Measurements from ENCODE around the gene ADCY10.
"Not testable (repeated sequence)": the region's sequence is repeated elsewhere in the genome, so short reads cannot be mapped to it uniquely, and the experiment has no call there.

Gene ADCY10

GRCh38 chr1:167842872-167843271 is 71.1 kb downstream of the ADCY10 start:
- no peak for DNase-seq

GRCh38 chr1:167841530-167841929 is 72.4 kb downstream of the ADCY10 start:
- DNase-seq: no peak

- DNase-seq: no peak
These were observed 74.9 kb downstream of the ADCY10 start for GRCh38 chr1:167839009-167839408.

GRCh38 chr1:167837326-167837725 is 76.6 kb downstream of the ADCY10 start:
- no peak for DNase-seq

- no peak for DNase-seq
These were observed 77.7 kb downstream of the ADCY10 start for GRCh38 chr1:167836197-167836596.

GRCh38 chr1:167833904-167834303 is 80.0 kb downstream of the ADCY10 start:
- no peak for DNase-seq

GRCh38 chr1:167832693-167833092 is 81.2 kb downstream of the ADCY10 start:
- DNase-seq: no peak

- not testable (repeated sequence) for DNase-seq
These were observed 83.3 kb downstream of the ADCY10 start for GRCh38 chr1:167830668-167831067.

- no peak for DNase-seq
These were observed 84.1 kb downstream of the ADCY10 start for GRCh38 chr1:167829868-167830267.

- DNase-seq: no peak
These were observed 87.8 kb downstream of the ADCY10 start for GRCh38 chr1:167826127-167826526.

- DNase-seq: no peak
These were observed 88.4 kb downstream of the ADCY10 start for GRCh38 chr1:167825419-167826079.

- DNase-seq: no peak
These were observed 89.7 kb downstream of the ADCY10 start for GRCh38 chr1:167824163-167824794.

- no peak for DNase-seq
These were observed 91.8 kb downstream of the ADCY10 start for GRCh38 chr1:167821969-167822685.

- DNase-seq: no peak
These were observed 92.6 kb downstream of the ADCY10 start for GRCh38 chr1:167821356-167821685.

GRCh38 chr1:167820684-167821355 is 93.1 kb downstream of the ADCY10 start:
- no peak for DNase-seq

- no peak for DNase-seq
These were observed 93.9 kb downstream of the ADCY10 start for GRCh38 chr1:167819849-167820683.

- DNase-seq: no peak
These were observed 98.3 kb downstream of the ADCY10 start for GRCh38 chr1:167815650-167816049.

- no peak for DNase-seq
These were observed 101.0 kb downstream of the ADCY10 start for GRCh38 chr1:167812972-167813371.

GRCh38 chr1:167808690-167809089 is 105.2 kb downstream of the ADCY10 start:
- DNase-seq: no peak

GRCh38 chr1:167808104-167808503 is 105.8 kb downstream of the ADCY10 start:
- no peak for DNase-seq

- DNase-seq: not testable (repeated sequence)
These were observed 107.3 kb downstream of the ADCY10 start for GRCh38 chr1:167806676-167807075.

GRCh38 chr1:167806235-167806634 is 107.7 kb downstream of the ADCY10 start:
- not testable (repeated sequence) for DNase-seq
